Middle frontal gyrus (tissue), 1 donor: ENCODE data around the gene ZNF106.
A peak's percentile ranks its signal among the peaks of the same experiment; 100 is the strongest.

ENCODE experiments used
- DNase-seq: peaks from one replicate; pipeline ENCODE4 v3.0.0-alpha.2; 2015; ENCODE audit warnings: low spot score; ENCODE audit errors: extremely low spot score

Gene ZNF106

DNA sequence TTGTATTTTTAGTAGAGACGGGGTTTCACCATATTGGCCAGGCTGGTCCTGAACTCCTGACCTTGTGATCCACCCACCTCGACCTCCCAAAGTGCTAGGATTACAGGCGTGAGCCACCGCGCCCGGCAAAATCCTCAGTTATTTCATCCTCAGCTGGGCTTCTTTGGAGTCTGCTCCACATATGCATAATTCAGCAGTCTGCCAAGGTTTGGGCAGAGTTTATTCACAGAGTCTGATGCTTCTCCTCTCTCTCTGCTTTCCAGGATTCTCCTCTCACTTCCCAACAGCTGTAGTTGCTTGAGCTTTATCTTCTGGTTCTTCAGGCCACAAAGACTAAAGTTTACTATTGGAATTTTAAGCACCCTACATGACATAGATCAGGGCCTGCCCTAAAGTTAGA lies 8.2 kb downstream of the ZNF106 start:
- DNase-seq, result no peak

DNA sequence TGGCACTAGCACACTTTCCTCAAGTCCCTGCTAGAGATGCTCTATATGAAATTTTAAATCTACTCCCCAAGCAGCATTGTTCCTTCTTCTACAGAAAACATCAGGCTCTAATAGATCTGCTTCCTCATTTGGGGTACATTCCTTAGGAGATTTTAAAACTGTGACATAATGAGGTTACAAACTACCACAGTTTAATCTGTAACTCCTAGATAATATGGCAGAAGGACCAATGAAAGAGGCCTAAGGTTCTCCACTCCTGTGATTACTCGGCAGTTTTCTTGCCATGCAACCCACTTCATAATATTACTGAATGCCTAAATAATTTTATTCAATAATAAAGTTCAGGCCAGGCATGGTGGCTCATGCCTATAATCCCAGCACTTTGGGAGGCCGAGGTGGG lies 16.1 kb downstream of the ZNF106 start:
- no peak for DNase-seq

DNA sequence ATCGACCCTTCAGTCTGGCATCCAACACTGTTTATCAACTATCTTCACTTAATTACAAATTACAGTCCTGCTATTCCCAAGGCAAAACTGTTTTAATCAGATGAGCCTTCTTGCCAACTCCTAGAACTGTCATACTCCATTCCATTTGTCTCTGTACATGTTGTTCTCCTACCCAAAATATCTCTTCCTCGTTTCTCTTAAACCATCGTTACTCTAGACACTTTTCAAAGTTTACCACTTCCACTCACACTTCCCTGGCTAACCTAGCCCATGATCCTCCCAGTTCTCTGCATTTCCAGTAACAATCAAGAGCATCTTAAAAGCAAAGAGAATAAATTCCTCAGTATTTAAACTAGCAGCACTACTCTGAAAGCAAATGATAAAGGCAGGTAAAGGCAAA lies 19.9 kb downstream of the ZNF106 start:
- no peak for DNase-seq

DNA sequence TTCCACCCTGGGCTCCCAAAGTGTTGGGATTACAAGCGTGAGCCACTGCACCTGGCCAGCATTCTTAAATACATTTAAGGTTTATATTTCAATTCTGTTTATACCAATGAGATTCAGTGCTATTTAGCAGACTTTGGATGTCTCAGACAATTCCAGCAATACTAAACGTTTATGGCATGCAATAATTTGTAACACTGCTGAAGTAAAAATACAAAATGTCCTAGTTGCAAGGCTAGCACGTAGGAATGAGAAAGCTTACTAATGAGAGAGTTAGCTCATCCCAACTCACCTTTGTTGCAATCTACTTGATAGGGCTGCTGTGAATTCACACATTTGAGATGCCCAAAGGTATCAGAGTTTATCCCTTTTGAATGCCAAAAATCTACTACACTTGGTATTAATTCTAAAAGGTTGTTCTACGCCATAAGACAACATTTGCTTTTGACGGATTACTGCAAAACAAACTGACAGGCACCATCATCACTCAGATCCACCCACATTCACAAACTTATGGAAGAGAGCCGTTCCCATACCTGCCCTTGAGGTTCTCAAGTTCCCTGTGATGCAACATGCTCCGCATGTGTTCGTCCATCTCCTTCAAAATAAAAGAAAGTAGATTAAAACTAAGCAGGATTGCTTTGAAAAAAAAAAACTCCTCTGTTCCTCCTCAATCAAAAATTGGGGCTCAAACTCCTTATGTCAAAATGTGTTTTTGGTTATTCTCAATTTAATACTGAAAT lies 25.3 kb downstream of the ZNF106 start:
- no peak for DNase-seq

DNA sequence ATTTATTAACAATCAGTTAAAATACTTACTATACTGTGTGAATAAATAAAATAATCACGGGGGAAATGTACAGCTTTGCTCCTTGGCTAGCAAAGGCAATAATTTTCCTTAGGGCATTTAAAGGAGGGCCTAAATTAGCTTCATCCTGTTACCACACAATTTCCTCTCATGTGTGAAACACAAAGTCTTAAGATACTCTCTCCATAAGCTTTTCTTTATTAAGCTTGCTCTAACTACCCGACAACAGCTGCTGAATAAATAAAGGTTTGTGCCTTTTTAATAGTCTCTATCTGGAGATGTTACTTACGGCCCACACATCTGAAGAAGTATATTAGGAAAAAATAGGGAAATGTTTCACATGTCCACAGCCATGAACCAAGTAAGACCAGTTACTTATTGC lies 29.7 kb downstream of the ZNF106 start:
- no peak for DNase-seq

DNA sequence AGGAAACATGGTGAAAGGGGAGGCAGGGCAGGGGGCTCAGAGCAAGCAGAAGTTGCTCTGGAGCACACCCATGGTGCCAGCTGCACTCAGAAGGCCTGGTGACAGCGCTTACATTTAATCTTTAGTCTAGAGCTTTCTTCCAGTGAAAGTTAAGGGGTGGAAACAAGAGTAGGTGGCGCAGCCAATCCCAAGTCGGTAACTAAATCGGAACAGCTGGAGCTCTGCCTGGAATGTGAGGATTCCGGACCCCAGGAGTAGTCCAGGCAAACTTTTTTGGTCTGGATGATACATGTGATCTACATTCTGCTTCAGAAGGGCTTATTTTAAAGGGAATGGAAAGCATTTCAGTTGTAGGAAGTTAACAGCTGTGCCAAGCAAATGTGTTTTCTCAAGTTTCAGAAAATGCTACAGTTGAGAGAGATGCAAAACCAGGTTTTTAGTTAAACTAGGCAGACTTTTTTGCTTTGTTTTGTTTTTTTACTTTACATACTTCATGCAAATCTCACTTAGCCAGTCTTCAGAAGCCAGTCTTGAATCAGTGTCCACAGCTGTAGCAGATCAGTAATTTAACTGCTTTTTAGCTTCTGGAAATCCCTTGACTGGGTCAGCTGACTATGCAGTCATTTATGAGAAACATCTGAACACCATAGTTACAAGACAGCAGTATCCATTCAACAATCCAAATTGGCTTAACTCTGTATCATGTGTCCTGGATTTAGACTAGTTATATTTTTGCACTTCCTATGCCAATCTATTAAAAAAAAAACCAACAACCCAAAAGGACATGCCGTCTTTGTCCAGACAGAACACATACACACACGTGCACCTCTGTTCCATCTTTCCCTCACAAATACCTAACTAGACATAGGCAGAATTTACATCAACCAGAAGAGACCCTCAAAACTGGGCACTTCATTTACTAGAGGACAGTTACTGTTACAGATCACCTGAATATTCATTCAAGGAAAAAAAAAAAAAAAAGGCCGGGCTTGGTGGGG lies 33.2 kb downstream of the ZNF106 start:
- DNase-seq, result peak; percentile 13

DNA sequence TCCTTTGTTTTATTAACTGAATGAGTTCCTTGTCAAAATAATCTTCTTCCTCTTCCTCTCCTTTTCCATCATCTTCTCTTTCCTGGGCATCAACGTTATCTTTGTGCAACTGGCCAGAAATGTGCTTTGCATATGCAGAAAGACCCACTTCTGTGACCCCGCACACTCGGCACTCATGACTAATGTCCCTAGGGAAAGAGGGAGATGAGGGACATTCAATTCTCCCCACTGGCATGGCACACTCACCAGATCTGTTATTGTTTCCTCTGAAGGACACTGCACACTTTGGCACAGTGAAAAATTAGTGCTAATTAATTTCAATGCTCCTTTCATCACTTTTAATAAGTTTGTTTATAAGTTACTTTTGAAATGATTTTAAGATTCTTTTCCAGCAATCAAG lies 34.0 kb downstream of the ZNF106 start:
- DNase-seq, result no peak

DNA sequence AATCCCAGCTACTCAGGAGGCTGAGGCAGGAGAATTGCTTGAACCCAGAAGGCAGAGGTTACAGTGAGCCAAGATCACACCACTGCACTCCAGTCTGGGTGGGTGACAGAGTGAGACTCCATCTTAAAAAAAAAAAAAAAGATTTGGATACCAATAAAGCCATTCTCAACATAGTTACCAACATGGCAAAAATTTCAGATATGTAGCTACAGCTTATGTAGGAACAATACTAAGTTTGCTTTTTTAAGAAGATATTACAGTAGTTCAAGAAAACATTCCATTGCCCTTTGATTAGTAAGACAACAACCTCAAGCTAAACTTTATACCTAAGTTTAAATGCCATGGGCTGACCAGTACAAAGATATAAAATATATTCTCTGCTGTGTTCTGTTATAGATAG lies 34.4 kb downstream of the ZNF106 start:
- no peak for DNase-seq

DNA sequence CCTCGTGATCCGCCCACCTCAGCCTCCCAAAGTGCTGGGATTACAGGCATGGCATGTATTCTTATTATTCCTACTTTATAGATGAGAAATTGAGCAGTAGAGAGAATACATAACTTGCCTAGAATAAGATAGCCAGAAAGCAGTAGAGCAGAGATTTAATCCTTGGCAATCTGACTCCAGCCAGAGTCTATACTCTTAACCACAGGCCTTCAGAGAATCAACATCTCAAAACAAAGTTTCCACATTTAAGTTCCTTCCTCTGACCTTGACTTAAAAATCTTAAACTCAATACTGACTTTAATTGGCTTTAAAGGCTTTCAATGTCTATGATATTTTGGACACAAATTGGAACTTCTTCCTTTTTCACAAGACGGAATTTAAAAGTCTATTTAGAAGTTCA lies 37.1 kb downstream of the ZNF106 start:
- DNase-seq, result no peak

DNA sequence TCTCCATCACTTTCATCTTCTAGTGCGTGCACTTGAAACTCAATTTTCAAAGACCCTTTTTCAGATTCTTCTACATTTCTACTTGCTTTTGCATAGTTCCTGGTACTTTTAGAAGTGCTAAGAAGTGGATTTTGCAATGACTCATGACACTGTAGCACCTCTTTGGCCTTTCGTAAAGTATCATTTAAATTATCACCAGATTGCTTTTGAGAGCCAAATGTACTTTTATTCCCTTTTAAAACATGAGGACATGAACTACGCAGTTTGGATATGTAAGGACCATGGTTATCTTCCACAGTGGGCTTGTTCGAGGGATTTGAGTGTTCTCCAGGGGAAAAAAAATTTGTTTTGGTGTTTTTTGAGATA lies 40.5 kb downstream of the ZNF106 start:
- DNase-seq, result no peak

DNA sequence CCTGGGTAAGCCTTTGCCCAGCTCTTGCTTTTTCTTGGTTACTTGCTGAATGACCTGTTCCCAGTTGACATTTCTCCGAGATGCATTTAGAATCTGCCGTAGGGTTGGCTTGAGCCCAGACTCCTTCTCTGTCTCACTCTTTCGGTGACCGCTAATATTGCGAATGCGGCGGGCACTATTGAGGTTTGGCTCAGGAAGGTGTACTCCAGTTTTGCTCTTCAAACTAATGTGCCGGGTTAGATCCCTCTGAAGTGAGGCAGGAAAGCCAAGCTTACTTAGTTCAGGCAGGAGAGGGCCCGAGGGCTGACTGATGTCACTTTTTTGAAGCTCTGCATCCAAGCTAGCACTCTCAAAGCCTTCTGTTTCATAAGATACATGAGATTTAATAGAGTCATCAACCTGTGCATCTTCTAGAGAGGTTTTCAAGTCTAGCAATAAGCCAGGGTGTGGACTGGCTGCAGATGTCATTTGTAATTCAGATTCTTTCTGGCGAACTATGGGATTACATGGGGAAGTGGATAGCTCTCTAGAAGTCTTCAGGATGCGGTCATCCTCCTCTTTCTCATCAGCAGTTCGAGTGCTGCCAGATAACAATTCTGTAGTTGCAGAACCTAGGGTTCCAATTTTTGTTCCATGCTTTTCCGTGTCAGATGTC lies 41.0 kb downstream of the ZNF106 start:
- DNase-seq, result no peak

DNA sequence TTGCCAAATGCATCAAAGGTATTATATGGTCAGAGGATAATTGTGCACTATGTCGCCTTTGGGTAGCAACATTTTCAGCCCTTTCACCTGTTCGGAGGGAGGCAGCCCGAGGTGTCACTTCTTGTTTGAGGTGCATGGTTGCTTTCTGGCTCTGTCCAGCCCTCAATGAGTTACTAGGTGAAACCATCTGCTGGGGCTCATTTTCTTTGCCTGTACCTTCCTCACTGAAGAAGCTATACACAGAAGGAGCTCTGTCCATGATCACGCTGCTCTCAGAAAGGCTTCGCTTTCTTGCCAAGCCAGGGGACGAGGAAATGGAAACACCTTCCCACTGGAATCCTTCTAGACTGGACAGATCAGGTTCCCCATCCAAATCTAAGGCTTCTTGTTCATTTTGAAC lies 42.7 kb downstream of the ZNF106 start:
- no peak for DNase-seq

DNA sequence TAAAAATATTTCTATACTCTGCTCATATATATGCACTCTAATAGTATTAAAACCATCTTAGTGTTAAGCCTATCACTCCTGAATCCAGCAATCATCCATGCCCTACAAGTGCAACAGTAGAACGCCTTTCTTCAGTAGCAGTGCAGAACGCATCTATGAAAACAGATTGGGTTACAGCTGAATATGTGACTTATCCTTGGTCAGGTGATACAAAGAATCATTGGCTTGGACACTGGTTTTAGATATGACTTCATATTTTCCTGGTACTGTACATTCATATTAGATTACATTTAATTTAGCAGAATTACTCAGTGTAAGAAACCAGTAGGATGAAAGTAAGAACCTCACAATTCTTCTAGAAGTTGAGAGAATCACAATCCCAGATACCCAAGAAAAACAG lies 43.3 kb downstream of the ZNF106 start:
- no peak for DNase-seq

DNA sequence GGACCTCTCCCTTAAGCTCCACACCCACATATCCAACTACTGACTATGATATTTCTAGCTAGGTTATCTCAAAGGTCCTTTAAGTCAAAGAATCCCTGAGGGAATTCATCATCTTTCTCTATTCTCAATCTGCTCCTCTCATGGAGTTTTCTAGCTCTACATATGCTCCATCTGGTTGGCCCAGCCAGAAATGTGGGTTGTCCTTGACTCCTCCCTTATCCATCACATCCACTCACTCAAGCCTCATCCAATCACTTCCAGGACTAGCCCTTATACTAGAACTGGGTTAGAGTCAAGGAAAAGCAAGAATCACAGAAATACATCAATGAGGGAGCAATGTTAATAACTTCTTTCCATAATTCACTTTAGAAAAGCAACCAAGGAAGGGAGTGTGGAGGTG lies 45.4 kb downstream of the ZNF106 start:
- DNase-seq, result no peak

DNA sequence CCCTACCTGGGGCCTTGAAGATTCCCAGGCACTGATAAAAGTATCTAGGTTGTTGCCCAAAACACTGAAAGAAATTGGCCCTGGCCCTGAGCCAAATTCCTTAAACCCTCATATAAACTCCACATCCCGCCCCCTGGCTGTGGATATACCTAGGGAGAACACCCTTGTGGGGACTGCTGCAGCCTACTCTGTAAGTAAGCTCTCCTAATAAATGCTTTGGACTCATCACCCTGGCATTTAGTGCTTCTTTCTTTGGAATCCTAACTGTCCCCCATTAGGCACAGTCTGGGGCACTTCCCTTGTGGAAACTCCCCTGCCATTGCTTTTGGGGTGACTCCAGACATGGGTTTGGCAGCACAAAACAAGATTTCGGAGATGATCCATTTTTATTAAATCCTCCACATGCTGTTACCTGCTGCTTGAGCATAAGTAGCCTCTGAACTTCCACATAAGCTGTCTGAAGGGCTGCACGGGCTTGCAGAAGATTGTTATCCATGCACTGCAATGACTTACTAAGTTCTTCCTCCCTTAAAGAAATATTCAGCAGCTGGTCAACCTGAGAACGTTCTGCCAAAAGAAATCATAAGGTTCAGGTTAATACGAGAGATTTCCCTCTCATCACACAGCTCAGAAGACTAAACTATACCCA lies 46.4 kb downstream of the ZNF106 start:
- no peak for DNase-seq

DNA sequence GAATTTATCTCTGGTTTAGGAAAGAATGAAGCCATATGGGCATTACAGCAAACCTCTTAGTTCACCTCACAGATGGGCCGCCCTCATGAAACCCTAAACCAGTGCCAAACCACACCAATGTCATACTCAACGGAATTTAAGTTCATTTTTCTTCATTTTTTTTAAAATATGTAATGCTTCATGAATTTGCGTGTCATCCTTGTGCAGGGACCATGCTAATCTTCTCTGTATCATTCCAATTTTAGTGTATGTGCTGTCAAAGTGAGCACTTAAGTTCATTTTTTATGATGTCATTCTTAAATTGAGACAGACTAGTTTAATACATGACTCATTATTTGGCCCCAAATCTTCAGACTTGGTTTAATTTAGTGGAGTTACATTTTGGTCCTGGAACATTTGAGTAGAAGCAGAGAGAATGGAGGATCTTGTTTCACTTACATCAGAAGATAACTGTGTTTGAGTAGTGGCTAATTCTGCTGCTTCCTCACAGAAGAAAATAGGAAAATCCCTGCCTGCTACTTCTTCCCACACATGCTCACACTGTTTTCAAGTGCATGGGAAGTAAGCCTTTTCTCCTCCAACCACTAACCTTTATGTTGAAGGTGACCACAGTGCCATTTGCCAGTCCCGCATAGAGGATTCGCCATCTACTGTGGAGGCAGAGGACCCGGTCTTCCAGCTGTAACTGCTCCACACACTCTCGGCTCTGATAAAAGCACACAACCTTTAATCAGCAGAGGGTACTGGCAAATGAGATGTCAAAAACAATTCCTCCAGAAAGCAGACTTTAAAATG lies 63.3 kb downstream of the ZNF106 start:
- DNase-seq, result no peak

DNA sequence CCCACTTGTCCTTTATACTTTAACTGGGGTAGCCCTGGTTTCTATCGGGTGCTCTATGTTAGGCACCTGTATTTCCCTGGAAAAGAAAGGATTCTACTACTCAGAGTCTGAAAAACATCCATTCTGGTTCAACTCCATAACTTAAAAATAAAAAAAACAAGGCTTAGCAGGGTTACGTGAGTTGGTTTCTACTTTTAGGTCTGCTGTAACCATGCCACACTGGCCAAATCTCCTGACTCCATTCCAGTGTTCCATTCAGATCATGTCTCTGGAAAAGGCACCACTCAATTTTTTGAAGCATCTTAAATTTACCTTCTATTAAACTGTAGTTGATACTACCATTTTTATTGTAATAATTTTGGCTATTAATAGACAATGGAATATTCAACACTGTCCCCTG lies 69.6 kb downstream of the ZNF106 start:
- DNase-seq, result no peak

DNA sequence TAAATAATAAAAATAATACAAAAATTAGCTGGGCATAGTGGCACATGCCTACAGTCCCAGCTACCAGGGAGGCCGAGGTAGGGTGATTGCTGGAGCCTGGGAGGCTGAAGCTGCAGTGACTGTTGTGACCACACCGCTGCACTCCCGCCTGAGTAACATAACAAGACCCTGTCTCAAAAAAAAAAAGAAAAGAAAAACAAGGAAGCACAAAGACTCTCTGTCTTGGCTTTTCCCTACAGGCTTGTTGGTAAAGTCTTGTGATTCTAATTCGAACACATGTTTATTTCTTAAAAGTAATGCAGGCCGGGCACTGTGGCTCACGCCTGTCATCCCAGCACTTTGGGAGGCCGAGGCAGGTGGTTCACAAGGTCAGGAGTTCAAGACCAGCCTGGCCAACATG lies 71.6 kb downstream of the ZNF106 start:
- DNase-seq, result no peak

DNA sequence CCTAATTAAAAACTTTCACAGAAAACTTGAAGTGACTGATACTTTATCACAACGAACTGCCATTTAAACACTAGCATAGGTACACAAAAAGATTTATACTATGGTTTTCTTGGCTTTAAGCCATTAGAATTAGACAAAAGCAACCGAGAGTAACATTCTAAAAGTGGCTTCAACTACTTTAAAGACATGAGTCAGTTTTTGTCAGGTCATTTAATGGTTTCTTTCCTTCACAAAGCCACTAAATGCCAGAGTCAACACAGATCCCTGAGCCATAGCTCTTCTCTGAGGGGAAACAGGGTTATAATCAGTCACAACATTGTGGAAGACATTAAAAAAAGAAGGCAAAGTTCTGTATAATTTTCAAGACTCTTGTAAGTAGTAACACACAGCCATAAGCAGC lies 77.0 kb downstream of the ZNF106 start:
- no peak for DNase-seq

DNA sequence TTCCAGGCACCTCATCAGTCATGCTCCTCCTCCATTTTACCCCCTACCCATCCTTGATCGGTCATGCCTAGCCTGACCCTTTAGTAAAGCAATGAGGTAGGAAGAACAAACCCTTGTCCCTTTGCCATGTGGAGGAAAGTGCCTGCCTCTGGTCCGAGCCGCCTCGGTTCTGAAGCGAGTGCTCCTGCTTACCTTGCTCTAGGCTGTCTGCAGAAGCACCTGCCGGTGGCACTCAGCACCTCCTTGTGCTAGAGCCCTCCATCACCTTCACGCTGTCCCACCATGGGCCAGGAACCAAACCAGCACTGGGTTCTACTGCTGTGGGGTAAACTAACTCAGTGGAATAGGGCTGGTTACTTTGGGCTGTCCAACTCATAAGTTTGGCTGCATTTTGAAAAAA lies 79.1 kb downstream of the ZNF106 start:
- no peak for DNase-seq

DNA sequence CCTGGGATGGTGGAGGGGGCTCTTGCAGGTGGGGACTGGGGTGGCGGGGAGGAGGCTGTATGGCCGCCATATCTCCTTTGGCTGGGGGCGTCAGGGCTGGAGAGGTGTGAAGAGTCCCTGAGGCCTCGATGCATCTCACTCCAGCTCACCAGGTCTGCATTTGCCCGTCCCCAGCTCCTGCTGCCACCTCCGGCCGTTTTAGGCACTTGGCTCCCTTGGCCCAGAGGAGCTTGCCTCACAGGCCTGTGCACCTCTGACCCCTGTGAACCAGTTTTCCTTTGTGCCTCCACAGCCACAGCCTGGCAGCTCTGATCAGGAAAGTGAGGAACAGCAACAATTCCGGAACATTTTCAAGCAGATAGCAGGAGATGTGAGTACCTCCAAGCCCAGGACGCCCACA lies 81.9 kb downstream of the ZNF106 start:
- DNase-seq, result no peak
